ENCODE data around the gene TBC1D9B. TPM values are rescaled to one million over a fixed set of nuclear protein-coding genes. Genes with fewer than 3 reads are reported as not detected.

Gene TBC1D9B
- total and polyA plus RNA-seq, 2 of the 13 experiments (the other 11 are each of a cell fraction or from before 2014, with no cell fraction given): 35.0 to 50.0 TPM

- TF ChIP-seq ZNF574 (CRISPR knock-in tag; IDR thresholded peaks at IDR 0.05): no peak
- no peak for TF ChIP-seq MTF2 (CRISPR knock-in tag; IDR thresholded peaks at IDR 0.05; ENCODE audit: borderline replicate concordance)
- TF ChIP-seq CC2D1A (CRISPR knock-in tag; IDR thresholded peaks at IDR 0.05): no peak
- no peak for TF ChIP-seq CCAR2 (optimal IDR thresholded peaks at IDR 0.05; ENCODE audit: low read depth, low read length)
- TF ChIP-seq, protein P1, sequence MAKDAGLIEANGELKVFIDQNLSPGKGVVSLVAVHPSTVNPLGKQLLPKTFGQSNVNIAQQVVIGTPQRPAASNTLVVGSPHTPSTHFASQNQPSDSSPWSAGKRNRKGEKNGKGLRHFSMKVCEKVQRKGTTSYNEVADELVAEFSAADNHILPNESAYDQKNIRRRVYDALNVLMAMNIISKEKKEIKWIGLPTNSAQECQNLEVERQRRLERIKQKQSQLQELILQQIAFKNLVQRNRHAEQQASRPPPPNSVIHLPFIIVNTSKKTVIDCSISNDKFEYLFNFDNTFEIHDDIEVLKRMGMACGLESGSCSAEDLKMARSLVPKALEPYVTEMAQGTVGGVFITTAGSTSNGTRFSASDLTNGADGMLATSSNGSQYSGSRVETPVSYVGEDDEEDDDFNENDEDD (CRISPR knock-in tag; IDR thresholded peaks at IDR 0.05; ENCODE audit: borderline replicate concordance): no peak
- no peak for TF ChIP-seq MYNN (CRISPR knock-in tag; IDR thresholded peaks at IDR 0.05; ENCODE audit: low read depth)
- TF ChIP-seq, protein P2, sequence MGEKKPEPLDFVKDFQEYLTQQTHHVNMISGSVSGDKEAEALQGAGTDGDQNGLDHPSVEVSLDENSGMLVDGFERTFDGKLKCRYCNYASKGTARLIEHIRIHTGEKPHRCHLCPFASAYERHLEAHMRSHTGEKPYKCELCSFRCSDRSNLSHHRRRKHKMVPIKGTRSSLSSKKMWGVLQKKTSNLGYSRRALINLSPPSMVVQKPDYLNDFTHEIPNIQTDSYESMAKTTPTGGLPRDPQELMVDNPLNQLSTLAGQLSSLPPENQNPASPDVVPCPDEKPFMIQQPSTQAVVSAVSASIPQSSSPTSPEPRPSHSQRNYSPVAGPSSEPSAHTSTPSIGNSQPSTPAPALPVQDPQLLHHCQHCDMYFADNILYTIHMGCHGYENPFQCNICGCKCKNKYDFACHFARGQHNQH (CRISPR knock-in tag; IDR thresholded peaks at IDR 0.05): no peak
- no peak for TF ChIP-seq ATRX (CRISPR knock-in tag; IDR thresholded peaks at IDR 0.05; ENCODE audit: borderline replicate concordance)
- TF ChIP-seq ZNF160 (CRISPR knock-in tag; IDR thresholded peaks at IDR 0.05): no peak
- no peak for TF ChIP-seq SOX6 (IDR thresholded peaks at IDR 0.05)
- peak; percentile 44 for TF ChIP-seq SOX6 (CRISPR knock-in tag; IDR thresholded peaks at IDR 0.05)
- TF ChIP-seq TBX2 (CRISPR knock-in tag; IDR thresholded peaks at IDR 0.05; ENCODE audit: borderline replicate concordance): peak; percentile 31; the same call in 1 of the 2 replicates
- TF ChIP-seq ZNF557 (CRISPR knock-in tag; IDR thresholded peaks at IDR 0.05): no peak
- TF ChIP-seq, protein P3, sequence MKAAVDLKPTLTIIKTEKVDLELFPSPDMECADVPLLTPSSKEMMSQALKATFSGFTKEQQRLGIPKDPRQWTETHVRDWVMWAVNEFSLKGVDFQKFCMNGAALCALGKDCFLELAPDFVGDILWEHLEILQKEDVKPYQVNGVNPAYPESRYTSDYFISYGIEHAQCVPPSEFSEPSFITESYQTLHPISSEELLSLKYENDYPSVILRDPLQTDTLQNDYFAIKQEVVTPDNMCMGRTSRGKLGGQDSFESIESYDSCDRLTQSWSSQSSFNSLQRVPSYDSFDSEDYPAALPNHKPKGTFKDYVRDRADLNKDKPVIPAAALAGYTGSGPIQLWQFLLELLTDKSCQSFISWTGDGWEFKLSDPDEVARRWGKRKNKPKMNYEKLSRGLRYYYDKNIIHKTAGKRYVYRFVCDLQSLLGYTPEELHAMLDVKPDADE (CRISPR knock-in tag; IDR thresholded peaks at IDR 0.05): no peak
- TF ChIP-seq, protein P4, sequence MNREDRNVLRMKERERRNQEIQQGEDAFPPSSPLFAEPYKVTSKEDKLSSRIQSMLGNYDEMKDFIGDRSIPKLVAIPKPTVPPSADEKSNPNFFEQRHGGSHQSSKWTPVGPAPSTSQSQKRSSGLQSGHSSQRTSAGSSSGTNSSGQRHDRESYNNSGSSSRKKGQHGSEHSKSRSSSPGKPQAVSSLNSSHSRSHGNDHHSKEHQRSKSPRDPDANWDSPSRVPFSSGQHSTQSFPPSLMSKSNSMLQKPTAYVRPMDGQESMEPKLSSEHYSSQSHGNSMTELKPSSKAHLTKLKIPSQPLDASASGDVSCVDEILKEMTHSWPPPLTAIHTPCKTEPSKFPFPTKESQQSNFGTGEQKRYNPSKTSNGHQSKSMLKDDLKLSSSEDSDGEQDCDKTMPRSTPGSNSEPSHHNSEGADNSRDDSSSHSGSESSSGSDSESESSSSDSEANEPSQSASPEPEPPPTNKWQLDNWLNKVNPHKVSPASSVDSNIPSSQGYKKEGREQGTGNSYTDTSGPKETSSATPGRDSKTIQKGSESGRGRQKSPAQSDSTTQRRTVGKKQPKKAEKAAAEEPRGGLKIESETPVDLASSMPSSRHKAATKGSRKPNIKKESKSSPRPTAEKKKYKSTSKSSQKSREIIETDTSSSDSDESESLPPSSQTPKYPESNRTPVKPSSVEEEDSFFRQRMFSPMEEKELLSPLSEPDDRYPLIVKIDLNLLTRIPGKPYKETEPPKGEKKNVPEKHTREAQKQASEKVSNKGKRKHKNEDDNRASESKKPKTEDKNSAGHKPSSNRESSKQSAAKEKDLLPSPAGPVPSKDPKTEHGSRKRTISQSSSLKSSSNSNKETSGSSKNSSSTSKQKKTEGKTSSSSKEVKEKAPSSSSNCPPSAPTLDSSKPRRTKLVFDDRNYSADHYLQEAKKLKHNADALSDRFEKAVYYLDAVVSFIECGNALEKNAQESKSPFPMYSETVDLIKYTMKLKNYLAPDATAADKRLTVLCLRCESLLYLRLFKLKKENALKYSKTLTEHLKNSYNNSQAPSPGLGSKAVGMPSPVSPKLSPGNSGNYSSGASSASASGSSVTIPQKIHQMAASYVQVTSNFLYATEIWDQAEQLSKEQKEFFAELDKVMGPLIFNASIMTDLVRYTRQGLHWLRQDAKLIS (CRISPR knock-in tag; IDR thresholded peaks at IDR 0.05): no peak
- TF ChIP-seq HNRNPUL1 (IDR thresholded peaks at IDR 0.05; ENCODE audit: low read depth, low read length): no peak
- TF ChIP-seq, protein P5, sequence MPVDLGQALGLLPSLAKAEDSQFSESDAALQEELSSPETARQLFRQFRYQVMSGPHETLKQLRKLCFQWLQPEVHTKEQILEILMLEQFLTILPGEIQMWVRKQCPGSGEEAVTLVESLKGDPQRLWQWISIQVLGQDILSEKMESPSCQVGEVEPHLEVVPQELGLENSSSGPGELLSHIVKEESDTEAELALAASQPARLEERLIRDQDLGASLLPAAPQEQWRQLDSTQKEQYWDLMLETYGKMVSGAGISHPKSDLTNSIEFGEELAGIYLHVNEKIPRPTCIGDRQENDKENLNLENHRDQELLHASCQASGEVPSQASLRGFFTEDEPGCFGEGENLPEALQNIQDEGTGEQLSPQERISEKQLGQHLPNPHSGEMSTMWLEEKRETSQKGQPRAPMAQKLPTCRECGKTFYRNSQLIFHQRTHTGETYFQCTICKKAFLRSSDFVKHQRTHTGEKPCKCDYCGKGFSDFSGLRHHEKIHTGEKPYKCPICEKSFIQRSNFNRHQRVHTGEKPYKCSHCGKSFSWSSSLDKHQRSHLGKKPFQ (CRISPR knock-in tag; IDR thresholded peaks at IDR 0.05; ENCODE audit: insufficient replicate concordance): no peak
- no peak for TF ChIP-seq RFX1 (IDR thresholded peaks at IDR 0.05)
- TF ChIP-seq ARNTL (CRISPR knock-in tag; IDR thresholded peaks at IDR 0.05): no peak
- no peak for TF ChIP-seq KLF11 (CRISPR knock-in tag; IDR thresholded peaks at IDR 0.05)
Observed at GRCh38 chr5:179824745-179825112, 83.0 kb downstream of the TBC1D9B start (continued).

Data from HepG2 (cell line).